HG02852 (cell line): Measurements from ENCODE around the gene KIAA1217.
A peak's percentile ranks its signal among the peaks of the same experiment; 100 is the strongest.

Experiments
- ATAC-seq: cut with Tn5 transposase; IDR thresholded peaks from one replicate; pipeline ENCODE4 v1.9.1; 2021; ENCODE audit warnings: mild to moderate bottlenecking, moderate library complexity; ENCODE audit not compliant: unreplicated experiment

The KIAA1217 gene

GRCh38 chr10:24209432-24209771, 464 bp downstream of the KIAA1217 start:
- ATAC-seq = no peak

GRCh38 chr10:24209946-24210491, 1.1 kb downstream of the KIAA1217 start:
- peak; percentile 72 for ATAC-seq

- peak; percentile 16 for ATAC-seq
Observed at GRCh38 chr10:24210501-24210900, 1.6 kb downstream of the KIAA1217 start.

GRCh38 chr10:24213266-24213665, 4.3 kb downstream of the KIAA1217 start:
- ATAC-seq = no peak

- no peak for ATAC-seq
Observed at GRCh38 chr10:24213881-24214280, 4.9 kb downstream of the KIAA1217 start.

- no peak for ATAC-seq
Observed at GRCh38 chr10:24214762-24215161, 5.8 kb downstream of the KIAA1217 start.

- ATAC-seq = no peak
Observed at GRCh38 chr10:24215196-24215595, 6.3 kb downstream of the KIAA1217 start.

- no peak for ATAC-seq
Observed at GRCh38 chr10:24215603-24216002, 6.7 kb downstream of the KIAA1217 start.

GRCh38 chr10:24219963-24220362, 11.0 kb downstream of the KIAA1217 start:
- ATAC-seq = no peak

GRCh38 chr10:24223341-24223740, 14.4 kb downstream of the KIAA1217 start:
- ATAC-seq = no peak

GRCh38 chr10:24223953-24224352, 15.0 kb downstream of the KIAA1217 start:
- no peak for ATAC-seq

GRCh38 chr10:24228642-24229041, 19.7 kb downstream of the KIAA1217 start:
- ATAC-seq = no peak

- no peak for ATAC-seq
Observed at GRCh38 chr10:24229909-24230308, 21.0 kb downstream of the KIAA1217 start.

GRCh38 chr10:24231200-24231599, 22.3 kb downstream of the KIAA1217 start:
- no peak for ATAC-seq

GRCh38 chr10:24234784-24235183, 25.8 kb downstream of the KIAA1217 start:
- ATAC-seq = no peak

GRCh38 chr10:24235471-24235870, 26.5 kb downstream of the KIAA1217 start:
- no peak for ATAC-seq

GRCh38 chr10:24237801-24238395, 29.0 kb downstream of the KIAA1217 start:
- ATAC-seq = no peak

- no peak for ATAC-seq
Observed at GRCh38 chr10:24238519-24239247, 29.7 kb downstream of the KIAA1217 start.

- ATAC-seq = no peak
Observed at GRCh38 chr10:24239289-24240040, 30.5 kb downstream of the KIAA1217 start.

- ATAC-seq = no peak
Observed at GRCh38 chr10:24240041-24240751, 31.3 kb downstream of the KIAA1217 start.

- ATAC-seq = no peak
Observed at GRCh38 chr10:24241536-24242040, 32.6 kb downstream of the KIAA1217 start.
